IMR-90 (cell line): ENCODE results near the gene PUS7L.

Experiments used
- BHLHE40 ChIP-seq: fragments of 150-350 bp; IDR thresholded peaks from 2 replicates; pipeline ENCODE4 v1.6.1; 2016; ENCODE audit warnings: mild to moderate bottlenecking, low read depth, low read length
- CEBPB ChIP-seq: IDR thresholded peaks from 2 replicates; pipeline ENCODE4 v1.6.1; 2012; ENCODE audit warnings: low read depth, low read length, improper control_type of control experiment
- CTCF ChIP-seq: conservative IDR thresholded peaks from 2 replicates; pipeline ENCODE4 v1.5.1; 2012; ENCODE audit warnings: mild to moderate bottlenecking, low read depth, low read length, improper control_type of control experiment
- ELK1 ChIP-seq: fragments of 150-350 bp; IDR thresholded peaks from 2 replicates; pipeline ENCODE4 v1.6.1; 2016; ENCODE audit warnings: low read depth, mild to moderate bottlenecking, low read length, moderate library complexity, borderline replicate concordance
- RCOR1 ChIP-seq: IDR thresholded peaks from 2 replicates; pipeline ENCODE4 v1.6.1; 2012; ENCODE audit warnings: mild to moderate bottlenecking, low read length, improper control_type of control experiment; ENCODE audit not compliant: insufficient replicate concordance
- RFX5 ChIP-seq: IDR thresholded peaks from 2 replicates; pipeline ENCODE4 v1.8.0; 2012; ENCODE audit warnings: low read depth, mild to moderate bottlenecking, low read length, moderate library complexity

GRCh38 chr12:43728698-43729097 is 29.9 kb downstream of the PUS7L start:
- TF ChIP-seq CTCF, result no peak
- no peak for TF ChIP-seq RCOR1
- TF ChIP-seq BHLHE40, result no peak
- no peak for TF ChIP-seq ELK1
- TF ChIP-seq CEBPB, result no peak
- TF ChIP-seq RFX5, result no peak
